ENCODE data around the gene IL31RA.
A peak's percentile ranks its signal among the peaks of the same experiment; 100 is the strongest.

Gene IL31RA

GRCh38 chr5:55900776-55901175, 49.6 kb downstream of the IL31RA start:
- DNase-seq, result no peak

- no peak for DNase-seq
These were observed 51.5 kb downstream of the IL31RA start for GRCh38 chr5:55902696-55903095.

GRCh38 chr5:55903121-55903701, 52.1 kb downstream of the IL31RA start:
- no peak for DNase-seq

GRCh38 chr5:55904152-55904551, 53.0 kb downstream of the IL31RA start:
- DNase-seq, result peak in 3 of 56 donors; percentile 3 to 26 (median 23)

GRCh38 chr5:55905251-55905650, 54.1 kb downstream of the IL31RA start:
- no peak for DNase-seq

GRCh38 chr5:55907927-55908326, 56.8 kb downstream of the IL31RA start:
- no peak for DNase-seq

GRCh38 chr5:55908804-55909203, 57.6 kb downstream of the IL31RA start:
- no peak for DNase-seq

- DNase-seq, result no peak
These were observed 60.9 kb downstream of the IL31RA start for GRCh38 chr5:55911784-55912653.

- no peak for DNase-seq
These were observed 62.6 kb downstream of the IL31RA start for GRCh38 chr5:55913466-55914413.

- no peak for DNase-seq
These were observed 63.8 kb downstream of the IL31RA start for GRCh38 chr5:55914971-55915370.

- DNase-seq, result no peak
These were observed 64.6 kb downstream of the IL31RA start for GRCh38 chr5:55915783-55916182.

GRCh38 chr5:55916986-55917385, 65.8 kb downstream of the IL31RA start:
- no peak for DNase-seq

GRCh38 chr5:55917402-55918086, 66.4 kb downstream of the IL31RA start:
- no peak for DNase-seq

GRCh38 chr5:55918087-55919035, 67.2 kb downstream of the IL31RA start:
- DNase-seq, result no peak

GRCh38 chr5:55919625-55920024, 68.5 kb downstream of the IL31RA start:
- no peak for DNase-seq

GRCh38 chr5:55920784-55921183, 69.6 kb downstream of the IL31RA start:
- DNase-seq, result peak in 3 of 56 donors; percentile 3 to 13 (median 8)

GRCh38 chr5:55921617-55922016, 70.5 kb downstream of the IL31RA start:
- DNase-seq, result no peak

- peak in 1 of 56 donors; percentile 6 for DNase-seq
These were observed 72.1 kb downstream of the IL31RA start for GRCh38 chr5:55923177-55923771.

GRCh38 chr5:55923865-55924500, 72.8 kb downstream of the IL31RA start:
- DNase-seq, result no peak

Data from nucleus accumbens (tissue), 56 donors.